Measurements from ENCODE around the gene DNAL4.

DNAL4 gene

DNA sequence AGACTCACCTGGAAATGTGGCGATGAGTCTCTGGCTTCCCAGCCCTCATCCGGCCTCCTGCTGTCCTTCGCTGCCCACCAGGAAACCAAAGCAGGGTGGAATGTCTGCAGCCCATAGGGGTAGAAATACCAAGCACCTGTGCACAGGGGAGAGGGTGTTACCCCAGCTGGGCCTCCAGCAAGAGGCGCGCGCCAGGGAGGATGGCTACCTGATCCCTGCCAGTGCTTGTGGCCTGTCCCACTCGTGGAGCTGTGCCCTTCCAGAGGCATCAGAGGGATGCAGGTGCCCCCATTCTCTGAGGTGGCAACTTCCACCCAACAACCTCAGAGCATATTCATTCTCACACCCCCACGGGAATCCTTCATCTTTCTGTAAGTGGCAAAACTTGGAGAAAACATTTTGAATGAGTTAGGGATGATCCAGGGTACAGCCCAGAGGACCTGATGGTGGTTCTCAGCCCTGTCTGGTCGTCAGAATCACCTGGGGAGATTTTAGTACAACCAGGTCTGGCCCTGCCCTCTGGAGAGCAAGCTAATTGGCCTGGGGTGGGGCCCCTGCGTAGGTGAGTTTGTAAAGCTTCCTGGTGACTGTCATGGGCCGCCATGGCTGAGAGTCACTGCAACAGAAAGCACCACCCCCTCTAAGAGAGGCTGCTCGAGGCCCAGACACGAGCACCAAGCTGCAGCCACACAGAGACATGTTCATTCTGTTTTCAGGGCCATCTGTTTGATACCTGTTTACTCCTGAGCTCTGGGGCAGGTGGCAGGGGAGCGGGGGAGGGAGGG lies 48.1 kb downstream of the DNAL4 start:
- TF ChIP-seq, protein P1, sequence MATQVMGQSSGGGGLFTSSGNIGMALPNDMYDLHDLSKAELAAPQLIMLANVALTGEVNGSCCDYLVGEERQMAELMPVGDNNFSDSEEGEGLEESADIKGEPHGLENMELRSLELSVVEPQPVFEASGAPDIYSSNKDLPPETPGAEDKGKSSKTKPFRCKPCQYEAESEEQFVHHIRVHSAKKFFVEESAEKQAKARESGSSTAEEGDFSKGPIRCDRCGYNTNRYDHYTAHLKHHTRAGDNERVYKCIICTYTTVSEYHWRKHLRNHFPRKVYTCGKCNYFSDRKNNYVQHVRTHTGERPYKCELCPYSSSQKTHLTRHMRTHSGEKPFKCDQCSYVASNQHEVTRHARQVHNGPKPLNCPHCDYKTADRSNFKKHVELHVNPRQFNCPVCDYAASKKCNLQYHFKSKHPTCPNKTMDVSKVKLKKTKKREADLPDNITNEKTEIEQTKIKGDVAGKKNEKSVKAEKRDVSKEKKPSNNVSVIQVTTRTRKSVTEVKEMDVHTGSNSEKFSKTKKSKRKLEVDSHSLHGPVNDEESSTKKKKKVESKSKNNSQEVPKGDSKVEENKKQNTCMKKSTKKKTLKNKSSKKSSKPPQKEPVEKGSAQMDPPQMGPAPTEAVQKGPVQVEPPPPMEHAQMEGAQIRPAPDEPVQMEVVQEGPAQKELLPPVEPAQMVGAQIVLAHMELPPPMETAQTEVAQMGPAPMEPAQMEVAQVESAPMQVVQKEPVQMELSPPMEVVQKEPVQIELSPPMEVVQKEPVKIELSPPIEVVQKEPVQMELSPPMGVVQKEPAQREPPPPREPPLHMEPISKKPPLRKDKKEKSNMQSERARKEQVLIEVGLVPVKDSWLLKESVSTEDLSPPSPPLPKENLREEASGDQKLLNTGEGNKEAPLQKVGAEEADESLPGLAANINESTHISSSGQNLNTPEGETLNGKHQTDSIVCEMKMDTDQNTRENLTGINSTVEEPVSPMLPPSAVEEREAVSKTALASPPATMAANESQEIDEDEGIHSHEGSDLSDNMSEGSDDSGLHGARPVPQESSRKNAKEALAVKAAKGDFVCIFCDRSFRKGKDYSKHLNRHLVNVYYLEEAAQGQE (IDR thresholded peaks at IDR 0.05; ENCODE audit: insufficient read depth in 1 of 2, low read depth in 2 of 2, low read length in 2 of 2), result no peak
- TF ChIP-seq POLR2AphosphoS5 (IDR thresholded peaks at IDR 0.05; ENCODE audit: low read depth, low read length) (no peak), SIN3A (IDR thresholded peaks at IDR 0.05; ENCODE audit: borderline replicate concordance, insufficient read depth, low read length) (no peak), FOXP2 (optimal IDR thresholded peaks at IDR 0.05; ENCODE audit: borderline replicate concordance, extremely low read depth, extremely low read length, insufficient read depth) (no peak), TAF1 (IDR thresholded peaks at IDR 0.05; ENCODE audit: borderline replicate concordance, insufficient read depth, low read length) (no peak)

DNA sequence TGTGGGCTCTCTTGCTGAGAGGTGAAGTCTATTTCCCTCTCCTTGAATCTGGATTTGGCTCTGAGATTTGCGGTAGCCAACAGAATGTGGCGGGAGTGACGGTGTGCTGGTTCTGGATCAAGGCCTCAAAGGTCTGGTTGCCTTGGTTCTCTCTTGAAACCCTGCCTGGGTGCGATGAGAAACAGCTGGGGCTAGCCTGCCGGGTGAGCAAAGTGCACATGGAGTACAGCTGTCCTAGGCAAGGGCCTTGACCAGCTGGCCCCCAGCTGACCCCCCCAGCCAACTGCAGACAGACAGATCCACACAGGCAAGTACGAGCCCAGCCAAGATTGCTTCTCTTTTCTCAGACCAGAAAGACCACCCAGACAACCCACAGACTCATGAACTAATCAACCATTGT lies 49.0 kb downstream of the DNAL4 start:
- TF ChIP-seq POLR2AphosphoS5 (IDR thresholded peaks at IDR 0.05; ENCODE audit: low read depth, low read length) (no peak), SIN3A (IDR thresholded peaks at IDR 0.05; ENCODE audit: borderline replicate concordance, insufficient read depth, low read length) (no peak), TAF1 (IDR thresholded peaks at IDR 0.05; ENCODE audit: borderline replicate concordance, insufficient read depth, low read length) (no peak), FOXP2 (optimal IDR thresholded peaks at IDR 0.05; ENCODE audit: borderline replicate concordance, extremely low read depth, extremely low read length, insufficient read depth) (no peak)
- TF ChIP-seq, protein P1 (IDR thresholded peaks at IDR 0.05; ENCODE audit: insufficient read depth in 1 of 2, low read depth in 2 of 2, low read length in 2 of 2), result no peak

DNA sequence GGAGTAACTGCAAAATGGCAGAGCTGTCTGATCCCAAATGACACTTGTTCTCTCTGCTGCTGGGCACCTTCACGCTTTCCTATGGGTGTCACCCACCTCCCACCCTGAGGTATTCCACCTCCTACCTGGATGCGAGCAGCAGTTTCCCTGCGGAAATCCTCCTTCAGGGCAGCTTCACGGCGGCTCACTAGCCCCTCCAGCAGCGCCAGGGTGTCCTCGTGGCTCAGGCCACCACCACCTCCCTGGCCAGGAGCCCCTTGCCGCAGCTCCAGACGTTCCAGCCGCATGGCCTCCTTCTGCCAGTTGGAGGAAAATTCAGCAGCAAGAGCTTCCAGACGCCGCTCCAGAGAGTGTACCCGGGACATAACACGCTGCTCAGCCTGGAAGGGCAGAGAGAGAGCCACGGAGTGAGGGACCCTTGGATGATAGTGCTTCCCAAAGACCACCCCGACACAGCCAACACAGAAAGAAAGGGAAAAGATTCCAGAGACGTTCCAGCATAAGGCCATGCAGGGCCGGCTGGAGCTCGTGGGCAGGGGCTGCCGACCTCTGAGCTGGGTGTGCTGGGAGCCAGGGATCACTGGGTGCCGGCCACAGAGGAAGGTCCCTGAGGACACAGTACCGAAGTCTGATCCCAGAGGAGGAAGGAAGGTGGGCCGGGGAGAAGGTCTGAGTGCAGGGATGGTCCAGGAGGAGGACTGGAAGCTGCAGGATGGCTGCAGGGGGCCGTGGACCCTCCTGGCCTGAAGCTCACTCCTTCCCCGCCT lies 51.6 kb downstream of the DNAL4 start:
- TF ChIP-seq POLR2AphosphoS5 (IDR thresholded peaks at IDR 0.05; ENCODE audit: low read depth, low read length) (no peak), SIN3A (IDR thresholded peaks at IDR 0.05; ENCODE audit: borderline replicate concordance, insufficient read depth, low read length) (no peak), FOXP2 (optimal IDR thresholded peaks at IDR 0.05; ENCODE audit: borderline replicate concordance, extremely low read depth, extremely low read length, insufficient read depth) (no peak), TAF1 (IDR thresholded peaks at IDR 0.05; ENCODE audit: borderline replicate concordance, insufficient read depth, low read length) (no peak)
- TF ChIP-seq, protein P1 (IDR thresholded peaks at IDR 0.05; ENCODE audit: insufficient read depth in 1 of 2, low read depth in 2 of 2, low read length in 2 of 2), result no peak

DNA sequence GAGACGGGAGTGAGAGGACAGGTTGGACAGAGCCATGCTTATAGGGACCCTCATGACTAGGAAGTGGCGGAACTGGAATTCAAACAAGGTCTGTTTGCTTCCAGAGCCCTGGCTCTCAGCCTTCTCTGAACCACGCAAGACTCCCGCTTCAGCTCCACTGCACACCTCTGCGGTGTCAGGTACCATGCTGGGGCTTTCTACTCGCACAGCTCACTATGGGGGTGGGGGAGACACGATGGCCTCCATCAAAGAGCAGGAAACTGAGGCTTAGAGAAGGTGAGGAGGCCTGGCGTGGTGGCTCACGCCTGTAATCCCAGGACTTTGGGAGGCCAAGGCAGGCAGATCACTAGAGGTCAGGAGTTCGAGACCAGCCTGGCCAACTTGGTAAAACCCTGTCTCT lies 52.4 kb downstream of the DNAL4 start:
- TF ChIP-seq POLR2AphosphoS5 (IDR thresholded peaks at IDR 0.05; ENCODE audit: low read depth, low read length) (no peak), SIN3A (IDR thresholded peaks at IDR 0.05; ENCODE audit: borderline replicate concordance, insufficient read depth, low read length) (no peak), FOXP2 (optimal IDR thresholded peaks at IDR 0.05; ENCODE audit: borderline replicate concordance, extremely low read depth, extremely low read length, insufficient read depth) (no peak), TAF1 (IDR thresholded peaks at IDR 0.05; ENCODE audit: borderline replicate concordance, insufficient read depth, low read length) (no peak)
- TF ChIP-seq, protein P1 (IDR thresholded peaks at IDR 0.05; ENCODE audit: insufficient read depth in 1 of 2, low read depth in 2 of 2, low read length in 2 of 2), result no peak

All from PFSK-1 (cell line).